Measurements from ENCODE around the gene CCNK.

Gene CCNK

DNA sequence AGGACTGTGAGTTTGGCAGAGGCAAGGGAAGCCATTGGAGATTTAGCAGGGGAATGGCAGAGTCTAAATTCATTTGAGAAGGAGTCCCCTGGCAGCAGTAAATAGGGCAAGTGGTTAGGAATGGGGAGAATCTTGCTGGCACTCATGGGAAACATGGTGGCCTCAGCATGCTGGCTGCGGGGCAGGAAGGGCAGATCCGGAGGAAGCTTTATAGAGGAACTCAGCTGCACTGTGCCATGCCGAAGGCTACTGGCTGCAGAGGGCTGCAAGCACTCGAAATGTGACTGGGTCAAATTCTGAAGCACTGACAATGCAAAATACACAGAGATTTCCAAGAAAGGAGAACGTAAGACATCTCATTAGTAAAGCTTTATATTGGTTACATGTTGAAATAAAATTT lies 23.9 kb downstream of the CCNK start:
- in situ Hi-C loops (cut with MboI; ENCODE audit: low sequenced_read_pairs): loop anchor here (25.0 kb wide), 1 partner anchor 382 kb away; no protein-coding TSS in a partner anchor

GRCh38 chr14:99506276-99506675 lies 25.1 kb downstream of the CCNK start:
- in situ Hi-C loops (cut with MboI; ENCODE audit: low sequenced_read_pairs): loop anchor here (25.0 kb wide), 1 partner anchor 381 kb away; no protein-coding TSS in a partner anchor

DNA sequence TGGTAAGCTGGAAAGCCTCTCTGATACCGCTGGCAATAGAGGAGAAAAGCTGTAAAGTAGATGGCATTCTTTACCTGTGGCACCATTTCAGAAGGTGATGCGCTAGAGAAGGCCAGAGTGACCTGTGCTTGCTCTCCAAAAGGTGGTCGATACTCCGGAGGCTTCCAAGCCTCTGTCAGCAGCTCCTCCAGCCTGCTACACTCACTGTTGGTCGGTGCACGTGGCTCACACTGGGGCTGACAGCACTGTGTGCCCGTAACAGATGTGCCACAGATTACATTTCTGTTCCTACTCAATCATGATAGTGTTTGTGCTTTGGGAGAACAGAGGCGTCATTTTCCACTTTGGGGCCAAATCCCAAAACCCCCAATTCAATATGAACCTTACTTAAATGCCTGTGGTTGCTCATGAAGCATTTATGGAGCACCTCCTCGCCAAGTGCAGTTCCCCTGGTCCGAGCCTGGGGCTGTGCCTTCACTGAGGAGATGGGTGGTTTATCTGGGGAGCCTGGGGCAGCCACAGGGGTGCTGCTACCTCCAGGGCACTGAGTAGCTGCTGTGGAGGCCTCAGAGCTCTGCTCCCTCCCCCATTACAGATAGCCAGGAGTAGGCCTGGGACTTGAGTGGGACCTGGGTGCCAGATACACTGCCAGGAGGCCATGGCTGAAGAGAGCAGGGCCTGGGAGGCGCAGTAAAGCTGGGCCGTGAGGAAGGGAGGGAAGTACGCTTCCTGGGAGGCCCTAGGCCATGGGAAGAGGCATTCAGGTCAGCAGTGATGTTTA lies 26.8 kb downstream of the CCNK start:
- in situ Hi-C loops (cut with MboI; ENCODE audit: low sequenced_read_pairs): loop anchor here (25.0 kb wide), 1 partner anchor 379 kb away; no protein-coding TSS in a partner anchor

- in situ Hi-C loops (cut with MboI; ENCODE audit: low sequenced_read_pairs): loop anchor here (25.0 kb wide), 1 partner anchor 378 kb away; no protein-coding TSS in a partner anchor
Measured at GRCh38 chr14:99508896-99509629, 27.9 kb downstream of the CCNK start.

DNA sequence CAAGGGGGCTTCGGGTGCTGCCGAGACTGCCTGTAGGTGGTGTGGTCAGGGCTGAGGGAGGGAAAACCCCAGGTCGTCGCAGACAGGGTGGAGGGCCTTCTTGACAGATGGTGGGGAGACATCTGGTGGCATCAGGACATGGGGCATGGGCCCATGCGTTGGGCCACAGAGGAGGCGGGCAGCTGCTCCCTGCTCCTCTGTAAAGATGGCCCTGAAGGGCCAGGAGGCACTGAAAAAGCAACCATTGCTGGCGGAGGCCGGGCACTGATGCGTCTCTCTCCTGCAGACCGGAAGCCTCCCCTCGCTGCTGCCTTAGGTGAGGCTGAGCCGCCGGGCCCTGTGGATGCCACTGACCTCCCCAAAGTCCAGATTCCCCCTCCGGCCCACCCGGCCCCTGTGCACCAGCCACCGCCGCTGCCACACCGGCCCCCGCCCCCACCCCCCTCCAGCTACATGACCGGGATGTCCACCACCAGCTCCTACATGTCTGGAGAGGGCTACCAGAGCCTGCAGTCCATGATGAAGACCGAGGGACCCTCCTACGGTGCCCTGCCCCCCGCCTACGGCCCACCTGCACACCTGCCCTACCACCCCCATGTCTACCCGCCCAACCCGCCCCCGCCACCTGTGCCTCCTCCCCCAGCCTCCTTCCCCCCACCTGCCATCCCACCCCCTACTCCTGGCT lies 28.8 kb downstream of the CCNK start:
- in situ Hi-C loops (cut with MboI; ENCODE audit: low sequenced_read_pairs): loop anchor here (25.0 kb wide), 1 partner anchor 377 kb away; no protein-coding TSS in a partner anchor

DNA sequence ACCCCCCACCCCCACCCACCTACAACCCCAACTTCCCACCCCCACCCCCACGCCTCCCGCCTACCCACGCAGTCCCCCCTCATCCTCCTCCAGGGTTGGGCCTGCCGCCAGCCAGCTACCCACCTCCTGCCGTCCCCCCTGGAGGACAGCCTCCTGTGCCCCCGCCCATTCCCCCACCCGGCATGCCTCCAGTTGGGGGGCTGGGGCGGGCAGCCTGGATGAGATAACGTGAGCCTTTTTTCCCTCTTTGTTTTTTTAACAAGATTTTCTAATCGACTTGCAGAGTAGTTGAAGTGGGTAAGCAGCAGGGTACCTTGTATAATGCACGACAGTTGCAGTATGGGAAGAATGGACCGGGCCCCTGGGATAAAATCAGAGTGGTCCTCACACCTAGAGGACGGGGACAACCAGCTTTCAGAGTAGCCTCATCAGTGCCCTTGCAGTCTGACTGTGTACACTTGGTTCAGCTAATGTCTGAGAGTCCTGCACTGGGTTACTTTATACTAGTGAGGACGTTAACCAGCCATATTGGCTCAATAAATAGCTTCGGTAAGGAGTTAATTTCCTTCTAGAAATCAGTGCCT lies 29.4 kb downstream of the CCNK start:
- in situ Hi-C loops (cut with MboI; ENCODE audit: low sequenced_read_pairs): loop anchor here (25.0 kb wide), 1 partner anchor 377 kb away; no protein-coding TSS in a partner anchor

- in situ Hi-C loops (cut with MboI; ENCODE audit: low sequenced_read_pairs): loop anchor here (25.0 kb wide), 1 partner anchor 376 kb away; no protein-coding TSS in a partner anchor
Measured at GRCh38 chr14:99511421-99512109, 30.4 kb downstream of the CCNK start.

GRCh38 chr14:99512110-99512449 lies 30.9 kb downstream of the CCNK start:
- in situ Hi-C loops (cut with MboI; ENCODE audit: low sequenced_read_pairs): loop anchor here (25.0 kb wide), 1 partner anchor 375 kb away; no protein-coding TSS in a partner anchor

DNA sequence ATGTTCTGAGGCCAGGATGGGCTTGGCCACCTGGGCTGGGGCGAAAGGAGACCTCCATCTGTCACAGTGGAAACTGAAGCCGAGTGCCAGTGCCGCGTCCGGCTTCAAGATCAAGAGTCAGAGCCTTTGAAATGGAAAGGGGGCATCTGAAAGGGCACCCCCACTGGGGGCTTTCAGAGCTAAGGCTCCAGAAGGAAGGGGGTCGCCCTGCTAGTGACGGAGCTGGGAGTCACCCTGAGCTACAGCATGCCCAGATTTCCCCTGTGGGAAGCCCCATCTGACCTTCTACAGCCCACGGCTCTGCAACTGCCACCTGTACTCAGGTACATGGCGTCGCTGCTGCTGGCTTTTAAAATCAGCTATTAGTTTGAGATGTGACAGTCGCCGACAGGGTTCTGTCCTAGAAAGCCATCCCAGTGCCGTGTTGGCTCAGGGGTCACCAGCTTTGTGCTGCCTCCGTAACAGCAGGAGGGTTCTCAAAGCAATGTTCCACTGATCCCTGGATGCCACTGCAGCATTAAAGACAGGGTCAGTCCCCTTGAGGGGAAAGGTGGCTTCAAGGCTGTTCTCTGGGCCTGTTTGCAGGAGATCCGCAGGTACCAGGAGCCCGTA lies 31.5 kb downstream of the CCNK start:
- in situ Hi-C loops (cut with MboI; ENCODE audit: low sequenced_read_pairs): loop anchor here (25.0 kb wide), 1 partner anchor 375 kb away; no protein-coding TSS in a partner anchor

GRCh38 chr14:99513183-99513694 lies 32.0 kb downstream of the CCNK start:
- in situ Hi-C loops (cut with MboI; ENCODE audit: low sequenced_read_pairs): loop anchor here (25.0 kb wide), 1 partner anchor 374 kb away; no protein-coding TSS in a partner anchor

DNA sequence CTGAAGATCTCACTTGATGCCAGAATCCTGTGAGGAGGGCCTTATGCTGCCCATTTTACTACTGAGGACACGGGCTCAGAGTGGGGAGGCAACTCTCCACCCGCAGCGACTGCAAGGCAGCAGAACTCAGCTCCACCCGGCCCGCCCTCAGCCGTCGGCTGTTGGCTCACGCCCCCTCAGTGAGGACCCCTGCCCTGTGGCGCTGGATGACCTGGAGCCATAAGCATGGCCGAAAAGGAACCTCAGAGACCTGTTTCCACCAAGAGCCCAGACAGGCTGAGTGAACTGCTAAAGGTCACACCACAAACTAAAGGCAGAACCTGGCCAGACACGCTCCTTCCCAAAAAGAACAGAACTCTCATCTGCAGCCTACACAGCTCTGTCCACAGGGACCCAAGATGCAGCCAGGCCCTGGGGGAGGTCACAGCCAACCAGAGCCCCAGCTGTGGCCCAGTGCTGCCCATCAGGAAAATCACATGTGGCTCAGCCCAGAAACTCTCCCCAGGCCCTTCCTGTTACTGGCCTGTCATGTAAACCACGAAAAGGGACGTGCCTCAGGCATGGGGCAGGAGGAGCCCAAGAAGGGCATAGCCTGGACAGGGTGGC lies 32.8 kb downstream of the CCNK start:
- in situ Hi-C loops (cut with MboI; ENCODE audit: low sequenced_read_pairs): loop anchor here (25.0 kb wide), 1 partner anchor 373 kb away; no protein-coding TSS in a partner anchor

DNA sequence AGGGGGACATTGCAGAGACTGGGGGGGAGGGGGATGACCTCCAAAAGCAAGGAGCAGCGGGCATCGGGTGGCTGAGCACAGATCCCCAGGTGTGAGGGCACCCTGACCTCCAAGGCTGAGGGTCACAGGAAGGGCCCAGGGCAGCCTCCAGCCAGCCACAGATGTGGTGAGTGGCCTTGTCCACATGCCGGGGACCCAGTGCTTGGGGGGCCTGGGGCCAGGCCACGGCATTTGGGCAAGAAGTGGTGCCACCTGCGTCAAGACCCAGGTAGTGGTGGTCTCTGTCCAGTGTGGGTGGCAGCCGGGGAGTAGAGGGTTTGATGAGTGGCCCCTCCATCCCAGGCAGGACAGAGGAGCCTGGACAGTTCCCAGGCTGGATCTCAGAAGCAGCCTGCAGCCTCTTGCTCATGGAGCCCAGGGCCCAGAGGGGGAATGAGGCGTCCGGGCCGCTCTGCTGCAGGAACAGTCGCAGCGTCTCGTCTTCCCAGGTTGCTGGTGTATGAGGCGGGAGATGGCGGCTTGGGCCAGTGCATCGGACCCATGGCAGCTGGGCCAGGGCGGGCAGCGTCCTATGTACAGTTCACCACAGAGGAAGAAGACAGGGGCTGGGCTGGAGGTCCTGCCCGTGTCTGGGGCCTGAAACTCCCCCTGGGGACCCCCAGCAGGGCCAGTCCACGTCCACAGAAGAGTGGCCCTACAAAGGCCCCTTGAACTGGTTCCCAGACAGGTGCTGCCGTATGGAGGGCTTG lies 33.5 kb downstream of the CCNK start:
- in situ Hi-C loops (cut with MboI; ENCODE audit: low sequenced_read_pairs): loop anchor here (25.0 kb wide), 1 partner anchor 373 kb away; no protein-coding TSS in a partner anchor

DNA sequence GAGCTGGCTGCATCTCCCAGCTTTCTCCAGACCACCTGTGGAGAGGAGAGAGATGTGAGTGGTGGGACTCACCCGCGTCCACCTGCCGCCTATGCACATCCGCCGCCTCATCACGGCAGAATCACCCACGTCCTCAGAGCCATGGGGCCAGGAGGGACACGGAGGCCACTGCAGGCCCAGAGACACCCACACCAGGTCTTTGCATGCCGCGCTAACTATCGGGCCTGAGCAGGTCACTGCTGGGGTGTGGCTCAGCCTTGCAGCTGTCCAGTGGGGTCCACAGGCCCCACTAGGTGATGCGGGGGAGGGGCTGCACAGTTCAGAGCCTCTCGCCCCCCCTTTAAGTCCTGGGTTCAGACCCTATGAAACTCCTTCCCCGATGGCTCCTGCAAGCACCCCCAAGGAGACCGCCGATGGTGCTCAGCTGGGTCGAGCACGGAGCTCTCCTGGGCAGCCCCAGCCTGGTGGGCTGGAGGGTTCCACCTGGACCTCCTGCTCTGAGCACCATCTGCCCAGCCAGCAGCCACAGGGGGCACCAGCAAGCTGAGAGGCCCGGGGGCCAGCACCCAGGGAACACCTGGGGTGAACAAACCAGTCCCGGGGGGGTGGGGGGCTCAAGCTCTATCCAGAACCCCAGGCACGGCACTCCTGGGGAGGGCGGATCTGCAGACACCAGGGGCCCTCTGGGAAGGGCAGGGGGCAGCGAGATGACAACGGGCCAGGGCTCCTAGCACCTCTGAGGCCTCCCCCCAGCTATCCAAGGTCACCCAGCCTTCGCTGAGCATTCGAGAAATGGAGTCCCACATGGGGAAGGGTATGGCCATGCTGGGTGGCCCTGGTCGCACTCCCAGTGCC lies 34.3 kb downstream of the CCNK start:
- in situ Hi-C loops (cut with MboI; ENCODE audit: low sequenced_read_pairs): loop anchor here (25.0 kb wide), 1 partner anchor 372 kb away; no protein-coding TSS in a partner anchor

GRCh38 chr14:99516156-99516870 lies 35.1 kb downstream of the CCNK start:
- in situ Hi-C loops (cut with MboI; ENCODE audit: low sequenced_read_pairs): loop anchor here (25.0 kb wide), 1 partner anchor 371 kb away; no protein-coding TSS in a partner anchor

DNA sequence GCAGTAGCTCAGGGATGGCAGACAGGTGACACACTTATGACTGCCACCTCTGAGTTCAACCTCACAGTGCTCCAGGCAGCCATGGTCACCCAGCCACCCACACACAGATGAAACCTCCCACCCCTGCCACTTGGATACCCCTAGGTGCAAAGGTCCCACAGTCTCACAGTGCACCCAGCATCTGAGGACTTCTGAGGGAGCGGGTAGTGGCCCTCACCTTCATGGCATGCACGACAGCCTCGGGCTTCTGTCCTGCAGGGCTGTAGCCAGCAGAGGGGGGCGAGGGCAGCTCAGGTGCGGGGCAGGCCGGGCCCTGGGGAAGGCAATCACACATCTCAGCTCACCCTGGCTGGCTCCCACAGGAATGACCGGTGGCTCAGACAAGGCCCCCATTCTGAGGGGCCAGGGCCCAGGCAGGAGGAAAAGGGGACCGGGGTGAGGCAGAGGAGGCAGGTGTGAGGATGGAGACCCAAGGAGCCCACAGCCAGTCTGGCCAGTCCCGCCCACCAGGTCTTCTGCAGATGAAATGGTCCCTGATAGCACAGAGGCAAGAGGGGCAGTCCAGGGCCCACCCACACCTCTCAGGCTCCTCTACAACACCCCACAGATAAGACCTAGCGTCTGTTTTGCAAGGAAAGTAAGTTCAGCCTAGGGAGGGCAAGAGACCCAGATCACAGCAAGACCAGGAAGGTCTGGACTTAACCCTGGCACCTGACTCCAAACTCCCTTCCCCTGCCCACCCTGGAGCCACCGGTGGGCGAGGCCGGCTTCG lies 35.8 kb downstream of the CCNK start:
- in situ Hi-C loops (cut with MboI; ENCODE audit: low sequenced_read_pairs): loop anchor here (25.0 kb wide), 1 partner anchor 370 kb away; no protein-coding TSS in a partner anchor

All from HL-60/S4 treated with phorbol 12-myristate 13-acetate at 8.2 ng/mL for 4 days and 3 days (cell line).